IMR-90 (cell line): ENCODE measurements around the gene KRTAP4-9. TPM values are rescaled to one million over a fixed set of nuclear protein-coding genes. Genes with fewer than 3 reads are reported as not detected.

Source experiments
- ATAC-seq: fragments of 200-7000 bp; cut with Tn5 transposase; 2 replicates; pipeline ENCODE4 v1.9.1; 2020; ENCODE audit warnings: low read depth, mild to moderate bottlenecking, moderate library complexity
- BruUV-seq: library from RNA; stranded (reverse); fragments of 400-500 nt; replicated peaks from 2 replicates; lab custom pipeline; 2021; lab: Mats Ljungman, UMichigan
- CTCF ChIA-PET: fragments of 300-600 bp; formaldehyde crosslinking; extraction: SDS; loops from one replicate; lab custom pipeline; 2021; ENCODE audit warnings: antibody characterized with exemption; lab: Yijun Ruan, JAX
- POLR2A ChIA-PET: fragments of 300-600 bp; sonication (Branson Sonifier 250); formaldehyde crosslinking; loops from one replicate; lab custom pipeline; 2022; ENCODE audit warnings: antibody characterized with exemption; ENCODE audit not compliant: unreplicated experiment; lab: Charles Lee
- DNase-seq: peaks from one replicate; pipeline ENCODE4 v3.0.0; 2013
- H2AFZ ChIP-seq: replicated peaks from 2 replicates; pipeline ENCODE3; 2013; ENCODE audit warnings: low read length, mild to moderate bottlenecking; ENCODE audit not compliant: poor library complexity
- H2AK5ac ChIP-seq: 2 replicates; pipeline ENCODE4 v1.6.1; 2013; ENCODE audit warnings: low read depth, low read length, inconsistent platforms
- H2AK9ac ChIP-seq: replicated peaks from 2 replicates; pipeline ENCODE3; 2013; ENCODE audit warnings: mild to moderate bottlenecking, low read depth, low read length, moderate library complexity; ENCODE audit not compliant: poor library complexity
- H2BK120ac ChIP-seq: 2 replicates; pipeline ENCODE4 v1.6.1; 2013; ENCODE audit warnings: low read depth, low read length, inconsistent platforms
- H2BK15ac ChIP-seq: 3 replicates; pipeline ENCODE4 v1.6.1; 2013; ENCODE audit warnings: low read depth, low read length, inconsistent platforms
- H2BK20ac ChIP-seq: 2 replicates; pipeline ENCODE4 v1.6.1; 2013; ENCODE audit warnings: low read depth, mild to moderate bottlenecking, inconsistent platforms, low read length, moderate library complexity
- H2BK5ac ChIP-seq: 2 replicates; pipeline ENCODE4 v1.6.1; 2013; ENCODE audit warnings: mild to moderate bottlenecking, low read depth, low read length, inconsistent platforms; ENCODE audit not compliant: poor library complexity, severe bottlenecking
- H3K14ac ChIP-seq: replicated peaks from 2 replicates; pipeline ENCODE4 v1.6.1; 2013; ENCODE audit warnings: low read depth, low read length, inconsistent platforms
- H3K18ac ChIP-seq: 2 replicates; pipeline ENCODE4 v1.6.1; 2013; ENCODE audit warnings: low read depth, low read length, control low read depth
- H3K23ac ChIP-seq: 2 replicates; pipeline ENCODE4 v1.6.1; 2013; ENCODE audit warnings: low read depth, low read length, inconsistent platforms
- H3K27ac ChIP-seq: 2 replicates; pipeline ENCODE4 v1.5.1; 2013; ENCODE audit warnings: mild to moderate bottlenecking, control low read depth, low read length; ENCODE audit not compliant: insufficient read depth
- H3K27me3 ChIP-seq: 2 replicates; pipeline ENCODE4 v1.6.1; 2013; ENCODE audit warnings: low read length; ENCODE audit not compliant: control insufficient read depth, insufficient read depth
- H3K36me3 ChIP-seq: 2 replicates; pipeline ENCODE4 v1.6.1; 2013; ENCODE audit warnings: low read length, mixed read lengths; ENCODE audit not compliant: control insufficient read depth, insufficient read depth
- H3K4ac ChIP-seq: 2 replicates; pipeline ENCODE4 v1.6.1; 2013; ENCODE audit warnings: low read depth, low read length, inconsistent platforms
- H3K4me1 ChIP-seq: 2 replicates; pipeline ENCODE4 v1.6.1; 2013; ENCODE audit warnings: low read length, mixed read lengths; ENCODE audit not compliant: control insufficient read depth, insufficient read depth
- H3K4me2 ChIP-seq: 2 replicates; pipeline ENCODE4 v1.6.1; 2013; ENCODE audit warnings: low read depth, mild to moderate bottlenecking, control low read depth, low read length, moderate library complexity
- H3K4me3 ChIP-seq: 2 replicates; pipeline ENCODE4 v1.5.1; 2013; ENCODE audit warnings: low read depth, mild to moderate bottlenecking, control low read depth, low read length, moderate library complexity; ENCODE audit not compliant: insufficient read depth
- H3K56ac ChIP-seq: 2 replicates; pipeline ENCODE4 v1.6.1; 2013; ENCODE audit warnings: low read length, inconsistent platforms; ENCODE audit not compliant: insufficient read depth; ENCODE audit errors: extremely low read depth
- H3K79me1 ChIP-seq, 2 experiments: 2 replicates each; pipeline ENCODE4 v1.6.1; 2013; ENCODE audit warnings: low read length in 2 of 2, inconsistent platforms in 1 of 2, low read depth in 1 of 2
- H3K9ac ChIP-seq: 2 replicates; pipeline ENCODE4 v1.6.1; 2013; ENCODE audit warnings: low read depth, low read length, control low read depth
- H3K9me1 ChIP-seq: 2 replicates; pipeline ENCODE4 v1.6.1; 2013; ENCODE audit warnings: low read length, inconsistent platforms; ENCODE audit not compliant: insufficient read depth
- H3K9me3 ChIP-seq: 2 replicates; pipeline ENCODE4 v1.6.1; 2013; ENCODE audit warnings: low read length; ENCODE audit not compliant: control insufficient read depth, insufficient read depth
- H4K20me1 ChIP-seq: 2 replicates; pipeline ENCODE4 v1.6.1; 2013; ENCODE audit warnings: low read length, inconsistent platforms; ENCODE audit not compliant: insufficient read depth
- H4K5ac ChIP-seq: 2 replicates; pipeline ENCODE4 v1.6.1; 2013; ENCODE audit warnings: mild to moderate bottlenecking, low read depth, low read length, control low read depth
- H4K8ac ChIP-seq, 2 experiments: 2 replicates each; pipeline ENCODE4 v1.6.1; 2013; ENCODE audit warnings: low read depth in 2 of 2, low read length in 2 of 2, control low read depth in 1 of 2, inconsistent platforms in 1 of 2
- H4K91ac ChIP-seq: 2 replicates; pipeline ENCODE4 v1.6.1; 2013; ENCODE audit warnings: low read depth, low read length, inconsistent platforms; ENCODE audit not compliant: insufficient read depth
- ELK1 ChIP-seq: fragments of 150-350 bp; IDR thresholded peaks from 2 replicates; pipeline ENCODE4 v1.6.1; 2016; ENCODE audit warnings: low read depth, mild to moderate bottlenecking, low read length, moderate library complexity, borderline replicate concordance
- MAFK ChIP-seq: IDR thresholded peaks from 2 replicates; pipeline ENCODE4 v1.6.1; 2012; ENCODE audit warnings: low read depth, low read length, improper control_type of control experiment
- WGBS, 2 experiments: methylation state at CpG; one replicate each; pipeline versions ENCODE4 v1.1.5 to v1.1.7; 2013; ENCODE audit warnings: missing lambda C conversion rate in 2 of 2; ENCODE audit not compliant: insufficient read length in 1 of 2; ENCODE audit errors: extremely low coverage in 2 of 2; 5-methylcytosine and 5-hydroxymethylcytosine counted together
- dilution Hi-C: fragments of 300-500 bp; cut with HindIII; formaldehyde crosslinking; loops from one replicate; pipeline ENCODE4 v1.14.3; 2018; ENCODE audit warnings: low sequenced_read_pairs; ENCODE audit not compliant: unreplicated experiment
- in situ Hi-C: fragments of 300-500 bp; cut with MboI; formaldehyde crosslinking; loops from 3 replicates; pipeline ENCODE4 v1.14.3; 2019; ENCODE audit warnings: low sequenced_read_pairs, inconsistent platforms, mixed read lengths
- intact Hi-C: fragments of 100-400 bp; cut with micrococcal nuclease; formaldehyde crosslinking; loops from 2 replicates; pipeline ENCODE4 v1.10.0; 2022
- polyA plus RNA-seq, 3 experiments: library from polyadenylated mRNA; depleted of rRNA; stranded (reverse); fragments of >200 nt; gene quantifications; 2 replicates each; pipeline ENCODE4 v1.2.3, GENCODE V29; 2012; ENCODE audit warnings: low replicate concordance in 1 of 3
- total RNA-seq: library from RNA; depleted of rRNA; stranded (reverse); fragments of >200 nt; gene quantifications from 2 replicates; pipeline ENCODE4 v1.2.3, GENCODE V29; 2012

KRTAP4-9 gene
- total and polyA plus RNA-seq, 2 of the 4 experiments (the other 2 are of a cell fraction) = 0.24 TPM; not detected in 1

- CTCF ChIA-PET = interaction anchor here (0.6 kb wide), 1 partner anchor 263 kb away, joined by 3 read pairs; no protein-coding TSS in a partner anchor
Observed at GRCh38 chr17:41111151-41111885, 6.1 kb downstream of the KRTAP4-9 start.

More at GRCh38 chr17:41111151-41111885, 6.1 kb downstream of the KRTAP4-9 start:
- H3K18ac ChIP-seq = no peak overlapping the region
- H2BK15ac ChIP-seq = no peak overlapping the region
- in situ Hi-C loops (no loop called here), intact Hi-C loops (no loop called here), dilution Hi-C loops (no loop called here)
- BruUV-seq = no TSS peak
- no peak for DNase-seq
- H2BK5ac ChIP-seq = no peak overlapping the region
- POLR2A ChIA-PET = no interaction called here
- H2AFZ ChIP-seq = no peak overlapping the region
- no peak overlapping the region for H4K5ac ChIP-seq
- no peaks in the 10 kb centered on the region; the same call in 1 of the 2 replicates for H3K9me1 ChIP-seq
- H4K91ac ChIP-seq = no peak overlapping the region
- H3K4me2 ChIP-seq = no peak overlapping the region
- no peak for TF ChIP-seq ELK1
- peak; percentile 67 for TF ChIP-seq MAFK
- H3K23ac ChIP-seq = no peak overlapping the region
- H3K56ac ChIP-seq = no peak overlapping the region
- H4K20me1 ChIP-seq = no peaks in the 10 kb centered on the region
- no peak overlapping the region for H3K4ac ChIP-seq
- no peaks in the 10 kb centered on the region for H3K4me1 ChIP-seq
- WGBS, 2 experiments = no CpG with 5 or more reads among the region's 2 CpGs
- no peaks in the 10 kb centered on the region for H3K9me3 ChIP-seq
- no peak overlapping the region for H2BK120ac ChIP-seq
- H3K27me3 ChIP-seq = no peaks in the 10 kb centered on the region
- H2AK5ac ChIP-seq = no peak overlapping the region
- no peak overlapping the region; a peak in 1 of 4 replicates for H4K8ac ChIP-seq
- no peak overlapping the region for H3K14ac ChIP-seq
- H3K4me3 ChIP-seq = no peak overlapping the region
- H2AK9ac ChIP-seq = no peak overlapping the region
- H3K79me1 ChIP-seq = no peaks in the 10 kb centered on the region
- no peak overlapping the region for H3K9ac ChIP-seq
- no peak for ATAC-seq
- no peaks in the 10 kb centered on the region for H3K36me3 ChIP-seq
- H3K27ac ChIP-seq = no peak overlapping the region
- no peak overlapping the region for H2BK20ac ChIP-seq
